HCT116 (cell line): ENCODE results near the gene SMIM45.

Source experiments
- ATAC-seq: fragments of 200-7000 bp; cut with Tn5 transposase; 2 replicates; pipeline ENCODE4 v1.9.1; 2020; ENCODE audit warnings: mild to moderate bottlenecking, moderate library complexity
- BruUV-seq: library from RNA; stranded (reverse); fragments of 400-500 nt; replicated peaks from 2 replicates; lab custom pipeline; 2021; lab: Mats Ljungman, UMichigan
- CTCF ChIA-PET: fragments of 300-600 bp; sonication (Branson Sonifier 250); formaldehyde crosslinking; loops from one replicate; lab custom pipeline; 2021; ENCODE audit warnings: antibody characterized with exemption; lab: Charles Lee
- POLR2A ChIA-PET: fragments of 300-600, 350-600 bp; sonication (Branson Sonifier 250); formaldehyde crosslinking; loops from one replicate; lab custom pipeline; 2021; ENCODE audit warnings: antibody characterized with exemption; lab: Charles Lee
- RAD21 ChIA-PET, 2 experiments: fragments of 300-600 bp; sonication (Branson Sonifier 250); formaldehyde crosslinking; loops; one replicate each; lab custom pipeline; 2023; ENCODE audit warnings: low total read pairs in 2 of 2; ENCODE audit not compliant: uncharacterized antibody in 2 of 2, unreplicated experiment in 2 of 2, low non-redundant PET in 1 of 2; lab: Charles Lee
- DNase-seq: peaks from one replicate; pipeline ENCODE4 v3.0.0-alpha.2; 2010; ENCODE audit warnings: low read depth, low spot score
- H2AFZ ChIP-seq: fragments of 200-600 bp; shearing (Covaris generic), sonication (generic); 2 replicates; pipeline ENCODE4 v1.6.1; 2017; ENCODE audit warnings: low read depth, mixed run types, mixed read lengths, antibody characterized with exemption, low read length; ENCODE audit not compliant: poor library complexity, severe bottlenecking
- H3K27ac ChIP-seq: 2 replicates; pipeline ENCODE4 v1.5.1; 2012; ENCODE audit warnings: low read depth, low read length
- H3K27me3 ChIP-seq: fragments of 200-600 bp; sonication (generic); 2 replicates; pipeline ENCODE4 v1.6.1; 2016; ENCODE audit warnings: mixed run types, low read length, mixed read lengths; ENCODE audit not compliant: insufficient read depth
- H3K36me3 ChIP-seq, 2 experiments: fragments of 200-500 bp in 1 of 2; fragments of 200-600 bp in 1 of 2; sonication (Bioruptor generic) in 1 of 2; sonication (generic) in 1 of 2; 2 replicates each; pipeline versions ENCODE4 v1.5.1 to v1.6.1; 2014 to 2016; ENCODE audit warnings: low read length in 2 of 2, inconsistent platforms in 1 of 2, mixed read lengths in 1 of 2, mixed run types in 1 of 2; ENCODE audit not compliant: insufficient read depth in 2 of 2, control insufficient read depth in 1 of 2
- H3K4me1 ChIP-seq, 2 experiments: fragments of 200-600 bp in 1 of 2; sonication (generic) in 1 of 2; 2 replicates each; pipeline versions ENCODE4 v1.5.1 to v1.6.1; 2012 to 2017; ENCODE audit warnings: low read length in 2 of 2, inconsistent platforms in 1 of 2, mild to moderate bottlenecking in 1 of 2, mixed read lengths in 1 of 2, mixed run types in 1 of 2, moderate library complexity in 1 of 2; ENCODE audit not compliant: insufficient read depth in 2 of 2, control insufficient read depth in 1 of 2
- H3K4me2 ChIP-seq: fragments of 200-600 bp; sonication (generic); 2 replicates; pipeline ENCODE4 v1.6.1; 2017; ENCODE audit warnings: mixed run types, low read length, mixed read lengths
- H3K4me3 ChIP-seq, 2 experiments: fragments of 200-600 bp in 1 of 2; sonication (generic) in 1 of 2; replicated peaks in 1 of 2; 2 replicates each; pipeline ENCODE4 v1.5.1; 2011 to 2016; ENCODE audit warnings: low read length in 2 of 2, control low read depth in 1 of 2, low read depth in 1 of 2, mild to moderate bottlenecking in 1 of 2, mixed read lengths in 1 of 2, mixed run types in 1 of 2
- H3K79me2 ChIP-seq: fragments of 200-600 bp; sonication (generic); 2 replicates; pipeline ENCODE4 v1.6.1; 2017; ENCODE audit warnings: mild to moderate bottlenecking, mixed run types, low read length, moderate library complexity, mixed read lengths; ENCODE audit not compliant: insufficient read depth
- H3K9ac ChIP-seq: fragments of 200-600 bp; sonication (generic); 2 replicates; pipeline ENCODE4 v1.6.1; 2016; ENCODE audit warnings: low read length, mixed read lengths
- H3K9me2 ChIP-seq: fragments of 200-600 bp; sonication (generic), shearing (Covaris generic); 2 replicates; pipeline ENCODE4 v1.6.1; 2017; ENCODE audit warnings: mixed run types, mild to moderate bottlenecking, moderate library complexity; ENCODE audit not compliant: insufficient read depth
- H3K9me3 ChIP-seq, 2 experiments: fragments of 200-500 bp in 1 of 2; fragments of 200-600 bp in 1 of 2; sonication (Bioruptor generic) in 1 of 2; sonication (generic) in 1 of 2; 2 replicates each; pipeline ENCODE4 v1.6.1; 2014 to 2017; ENCODE audit warnings: low read length in 2 of 2, mixed read lengths in 2 of 2, inconsistent platforms in 1 of 2, low read depth in 1 of 2, mild to moderate bottlenecking in 1 of 2, mixed run types in 1 of 2, moderate library complexity in 1 of 2; ENCODE audit not compliant: control insufficient read depth in 1 of 2, insufficient read depth in 1 of 2
- H4K20me1 ChIP-seq: fragments of 200-600 bp; sonication (generic), shearing (Covaris generic); 2 replicates; pipeline ENCODE4 v1.6.1; 2017; ENCODE audit warnings: mixed run types, mild to moderate bottlenecking, moderate library complexity; ENCODE audit not compliant: insufficient read depth
- CBX3 ChIP-seq: IDR thresholded peaks from 2 replicates; pipeline ENCODE4 v1.6.1; 2012; ENCODE audit warnings: low read depth
- CEBPB ChIP-seq: IDR thresholded peaks from 2 replicates; pipeline ENCODE4 v1.6.1; 2012; ENCODE audit warnings: low read depth
- CTCF ChIP-seq, 3 experiments: fragments of 200-600 bp in 1 of 3; sonication (generic) in 1 of 3; IDR thresholded peaks in 2 of 3; conservative IDR thresholded peaks in 1 of 3; 2 replicates each; pipeline ENCODE4 v1.5.1; 2012 to 2017; ENCODE audit warnings: low read depth in 2 of 3, low read length in 2 of 3, antibody characterized with exemption in 1 of 3, borderline replicate concordance in 1 of 3, control low read depth in 1 of 3, mild to moderate bottlenecking in 1 of 3, mixed read lengths in 1 of 3, mixed run types in 1 of 3, moderate library complexity in 1 of 3; ENCODE audit not compliant: insufficient read depth in 1 of 3
- ELF1 ChIP-seq: IDR thresholded peaks from 2 replicates; pipeline ENCODE4 v1.6.1; 2012; ENCODE audit warnings: low read depth, borderline replicate concordance
- EZH2phosphoT487 ChIP-seq: fragments of 200-600 bp; IDR thresholded peaks from 2 replicates; pipeline ENCODE4 v1.6.1; 2018; ENCODE audit warnings: antibody characterized with exemption, borderline replicate concordance
- FOSL1 ChIP-seq: IDR thresholded peaks from 2 replicates; pipeline ENCODE4 v1.6.1; 2012; ENCODE audit warnings: low read depth
- JUND ChIP-seq: IDR thresholded peaks from 2 replicates; pipeline ENCODE4 v1.6.1; 2012
- MAX ChIP-seq: IDR thresholded peaks from 2 replicates; pipeline ENCODE4 v1.6.1; 2012
- POLR2A ChIP-seq: IDR thresholded peaks from 2 replicates; pipeline ENCODE4 v1.7.0; 2011; ENCODE audit warnings: borderline replicate concordance; ENCODE audit not compliant: insufficient read depth, insufficient read length; ENCODE audit errors: extremely low read depth
- POLR2AphosphoS5 ChIP-seq: IDR thresholded peaks from 2 replicates; pipeline ENCODE4 v1.6.1; 2011; ENCODE audit warnings: mild to moderate bottlenecking, low read depth, low read length, moderate library complexity
- RAD21 ChIP-seq: IDR thresholded peaks from 2 replicates; pipeline ENCODE4 v1.6.1; 2012; ENCODE audit warnings: low read depth, mild to moderate bottlenecking
- REST ChIP-seq: IDR thresholded peaks from 2 replicates; pipeline ENCODE4 v1.6.1; 2012; ENCODE audit warnings: low read depth
- SIN3A ChIP-seq: IDR thresholded peaks from 2 replicates; pipeline ENCODE4 v1.6.1; 2012; ENCODE audit warnings: low read depth
- SP1 ChIP-seq: IDR thresholded peaks from 2 replicates; pipeline ENCODE4 v1.6.1; 2012; ENCODE audit warnings: low read depth
- YY1 ChIP-seq: IDR thresholded peaks from 2 replicates; pipeline ENCODE4 v1.6.1; 2011; ENCODE audit warnings: low read length, low read depth, moderate library complexity, mild to moderate bottlenecking; ENCODE audit not compliant: insufficient replicate concordance; ENCODE audit errors: extremely low read depth
- ZBTB33 ChIP-seq: IDR thresholded peaks from 2 replicates; pipeline ENCODE4 v1.6.1; 2011; ENCODE audit warnings: mild to moderate bottlenecking, low read length, moderate library complexity; ENCODE audit not compliant: insufficient replicate concordance; ENCODE audit errors: extremely low read depth
- ZFX ChIP-seq: fragments of 450-650 bp; IDR thresholded peaks from 2 replicates; pipeline ENCODE4 v1.6.1; 2017
- ZNF274 ChIP-seq: fragments of 200-500 bp; sonication (Bioruptor generic); IDR thresholded peaks from 2 replicates; pipeline ENCODE4 v1.6.1; 2014; ENCODE audit warnings: mild to moderate bottlenecking, low read depth, low read length, inconsistent platforms
- intact Hi-C: fragments of 100-400 bp; cut with micrococcal nuclease; formaldehyde crosslinking; loops from 2 replicates; pipeline ENCODE4 v1.10.0; 2022
- TF ChIP-seq, protein P1 (sequence below): IDR thresholded peaks from 2 replicates; pipeline ENCODE4 v1.6.1; 2012

Gene SMIM45

GRCh38 chr22:41935509-41935908 lies 16.4 kb upstream of the SMIM45 start:
- no peak for TF ChIP-seq ZFX
- no peak for TF ChIP-seq SIN3A
- no peak for TF ChIP-seq JUND
- TF ChIP-seq YY1, result no peak
- TF ChIP-seq REST, result no peak
- TF ChIP-seq ZBTB33, result no peak
- TF ChIP-seq CBX3, result no peak
- no peak for TF ChIP-seq EZH2phosphoT487
- TF ChIP-seq CTCF (IDR thresholded peaks at IDR 0.05 in 2 of 3, conservative IDR thresholded peaks at IDR 0.05 in 1 of 3; ENCODE audit: borderline replicate concordance in 1 of 3, insufficient read depth in 1 of 3, low read depth in 2 of 3, low read length in 2 of 3), result no peak
- TF ChIP-seq FOSL1, result no peak
- no peak for TF ChIP-seq CEBPB
- TF ChIP-seq ZNF274, result no peak
- no peak for TF ChIP-seq POLR2A
- TF ChIP-seq, protein P1, sequence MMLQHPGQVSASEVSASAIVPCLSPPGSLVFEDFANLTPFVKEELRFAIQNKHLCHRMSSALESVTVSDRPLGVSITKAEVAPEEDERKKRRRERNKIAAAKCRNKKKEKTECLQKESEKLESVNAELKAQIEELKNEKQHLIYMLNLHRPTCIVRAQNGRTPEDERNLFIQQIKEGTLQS, result no peak
- no peak for TF ChIP-seq POLR2AphosphoS5
- no peak for TF ChIP-seq SP1
- TF ChIP-seq MAX, result no peak
- no peak for TF ChIP-seq RAD21
- TF ChIP-seq ELF1, result no peak
- H4K20me1 ChIP-seq, result no peaks in the 10 kb centered on the region; the same call in 1 of the 2 replicates
- H3K4me2 ChIP-seq, result no peak overlapping the region
- ATAC-seq, result no peak
- no peaks in the 10 kb centered on the region for H3K9me2 ChIP-seq
- H3K79me2 ChIP-seq, result peaks cover 18% of the 10 kb centered on the region; the same call in 1 of the 2 replicates
- RAD21 ChIA-PET, result no interaction called here
- intact Hi-C loops, result no loop called here
- H3K36me3 ChIP-seq, result peaks cover 0 to 27% of the 10 kb centered on the region in 2 experiments; a peak in 3 of 4 replicates
- no peak for DNase-seq
- no peaks in the 10 kb centered on the region for H3K4me1 ChIP-seq
- H3K4me3 ChIP-seq, result no peak overlapping the region
- no peak overlapping the region for H2AFZ ChIP-seq
- H3K27me3 ChIP-seq, result no peaks in the 10 kb centered on the region
- CTCF ChIA-PET, result interaction anchor here (1.2 kb wide), 1 partner anchor 238 kb away, joined by 5 read pairs; no protein-coding TSS in a partner anchor
- no TSS peak for BruUV-seq
- H3K9me3 ChIP-seq, result no peaks in the 10 kb centered on the region
- POLR2A ChIA-PET, result no interaction called here
- H3K27ac ChIP-seq, result no peak overlapping the region
- H3K9ac ChIP-seq, result no peak overlapping the region
